AG04449 (cell line): ENCODE results near the gene BTNL8.

Experiments
- CTCF ChIA-PET: fragments of 350-600 bp; formaldehyde crosslinking; extraction: SDS; loops from one replicate; lab custom pipeline; 2021; ENCODE audit warnings: antibody characterized with exemption; lab: Yijun Ruan, JAX
- POLR2A ChIA-PET: fragments of 400-600, 350-600 bp; formaldehyde crosslinking; extraction: SDS; loops from one replicate; lab custom pipeline; 2020; ENCODE audit warnings: antibody characterized with exemption, inconsistent platforms; lab: Yijun Ruan, JAX
- DNase-seq: peaks from one replicate; pipeline ENCODE4 v3.0.0-alpha.2; 2010; ENCODE audit warnings: low read depth, low spot score
- H3K4me3 ChIP-seq: 2 replicates; pipeline ENCODE4 v1.5.1; 2011; ENCODE audit warnings: low read depth, mild to moderate bottlenecking, control low read depth, low read length
- TF ChIP-seq, protein P1 (sequence below): IDR thresholded peaks from one replicate; pipeline ENCODE4 v1.5.1; 2011; ENCODE audit warnings: mild to moderate bottlenecking, moderate library complexity, low read length, control low read depth, inconsistent platforms; ENCODE audit not compliant: insufficient read depth; ENCODE audit errors: missing control alignments

BTNL8 gene

DNA sequence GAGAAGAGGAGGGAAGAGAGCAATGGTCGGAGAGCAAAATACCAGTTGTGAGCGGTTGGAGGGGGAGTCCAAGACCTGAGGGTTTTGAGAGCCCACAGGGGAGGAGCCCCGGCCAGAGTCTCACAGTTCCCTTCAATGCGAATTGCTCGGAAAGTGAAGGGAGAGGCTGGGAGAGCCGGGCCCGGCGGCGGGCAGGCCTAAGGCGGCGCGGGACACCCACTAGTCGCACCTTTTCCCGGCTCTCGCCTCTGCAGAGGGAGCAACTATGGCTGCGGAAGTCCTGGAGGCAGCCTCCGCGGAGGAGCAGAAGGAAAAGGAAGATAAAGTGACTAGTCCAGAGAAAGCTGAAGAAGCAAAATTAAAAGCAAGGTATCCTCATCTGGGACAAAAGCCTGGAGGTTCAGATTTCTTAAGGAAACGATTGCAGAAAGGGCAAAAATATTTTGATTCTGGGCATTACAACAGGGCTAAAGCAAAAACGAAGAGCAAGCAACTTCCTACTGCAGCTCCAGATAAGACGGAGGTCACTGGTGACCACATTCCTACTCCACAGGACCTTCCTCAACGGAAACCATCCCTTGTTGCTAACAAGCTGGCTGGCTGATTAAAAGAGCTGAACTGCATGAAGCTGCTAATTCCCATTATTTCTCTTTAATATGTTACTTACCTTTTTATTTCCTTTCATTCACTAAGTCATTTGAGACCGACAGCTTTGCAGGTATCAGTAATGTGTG lies 83.2 kb downstream of the BTNL8 start:
- no peak for DNase-seq
- TF ChIP-seq, protein P1, sequence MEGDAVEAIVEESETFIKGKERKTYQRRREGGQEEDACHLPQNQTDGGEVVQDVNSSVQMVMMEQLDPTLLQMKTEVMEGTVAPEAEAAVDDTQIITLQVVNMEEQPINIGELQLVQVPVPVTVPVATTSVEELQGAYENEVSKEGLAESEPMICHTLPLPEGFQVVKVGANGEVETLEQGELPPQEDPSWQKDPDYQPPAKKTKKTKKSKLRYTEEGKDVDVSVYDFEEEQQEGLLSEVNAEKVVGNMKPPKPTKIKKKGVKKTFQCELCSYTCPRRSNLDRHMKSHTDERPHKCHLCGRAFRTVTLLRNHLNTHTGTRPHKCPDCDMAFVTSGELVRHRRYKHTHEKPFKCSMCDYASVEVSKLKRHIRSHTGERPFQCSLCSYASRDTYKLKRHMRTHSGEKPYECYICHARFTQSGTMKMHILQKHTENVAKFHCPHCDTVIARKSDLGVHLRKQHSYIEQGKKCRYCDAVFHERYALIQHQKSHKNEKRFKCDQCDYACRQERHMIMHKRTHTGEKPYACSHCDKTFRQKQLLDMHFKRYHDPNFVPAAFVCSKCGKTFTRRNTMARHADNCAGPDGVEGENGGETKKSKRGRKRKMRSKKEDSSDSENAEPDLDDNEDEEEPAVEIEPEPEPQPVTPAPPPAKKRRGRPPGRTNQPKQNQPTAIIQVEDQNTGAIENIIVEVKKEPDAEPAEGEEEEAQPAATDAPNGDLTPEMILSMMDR = no peak
- H3K4me3 ChIP-seq = no peak overlapping the region
- ChIA-PET POLR2A (no interaction called here), CTCF (no interaction called here)

DNA sequence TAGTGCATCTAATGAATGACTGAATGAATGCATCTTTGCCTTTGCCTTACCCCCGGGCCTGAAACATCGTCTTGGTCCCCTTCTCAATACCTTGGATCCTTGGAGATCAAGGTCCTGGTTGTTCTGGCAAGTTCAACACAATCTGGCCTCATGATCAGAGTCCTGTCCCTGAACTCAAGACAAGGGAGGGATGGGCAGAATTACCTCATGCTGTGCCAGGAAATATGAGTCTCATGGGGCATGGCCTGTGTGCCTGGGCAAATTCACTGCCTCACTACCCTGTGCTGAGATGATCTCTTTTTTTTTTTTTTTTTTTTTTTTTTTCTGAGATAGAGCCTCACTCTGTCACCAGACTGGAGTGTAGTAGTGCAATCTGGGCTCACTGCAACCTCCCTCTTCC lies 89.1 kb downstream of the BTNL8 start:
- no peak for DNase-seq
- POLR2A ChIA-PET = no interaction called here
- CTCF ChIA-PET = no interaction called here
- no peak overlapping the region for H3K4me3 ChIP-seq
- TF ChIP-seq, protein P1 = no peak

DNA sequence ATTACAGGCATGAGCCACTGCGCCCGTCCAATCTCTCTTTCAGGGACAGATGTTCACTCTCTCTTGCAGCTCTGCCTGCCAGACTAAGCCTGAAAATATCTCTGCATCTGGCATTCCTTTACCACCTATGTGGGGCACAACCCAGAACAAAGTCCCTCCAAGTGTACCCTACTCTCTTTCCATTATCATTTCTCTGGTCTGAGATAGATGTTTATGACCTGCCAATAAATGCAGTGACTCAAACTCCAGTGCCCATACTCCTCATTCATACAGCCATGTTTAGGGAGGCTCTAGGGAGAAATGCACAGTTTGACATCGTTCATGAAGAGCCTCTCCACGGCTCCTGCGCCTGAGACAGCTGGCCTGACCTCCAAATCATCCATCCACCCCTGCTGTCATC lies 89.6 kb downstream of the BTNL8 start, which contains the start of gene BTNL3:
BTNL3 (plus strand) TSS at position 255 of the 400 bp plus-strand sequence. CDS start 183 bp downstream, outside the sequence.
- no peak within 1 kb of the TSS for H3K4me3 ChIP-seq
- CTCF ChIA-PET = no interaction called here
- DNase-seq = no peak
- POLR2A ChIA-PET = no interaction called here
- TF ChIP-seq, protein P1 = no peak

DNA sequence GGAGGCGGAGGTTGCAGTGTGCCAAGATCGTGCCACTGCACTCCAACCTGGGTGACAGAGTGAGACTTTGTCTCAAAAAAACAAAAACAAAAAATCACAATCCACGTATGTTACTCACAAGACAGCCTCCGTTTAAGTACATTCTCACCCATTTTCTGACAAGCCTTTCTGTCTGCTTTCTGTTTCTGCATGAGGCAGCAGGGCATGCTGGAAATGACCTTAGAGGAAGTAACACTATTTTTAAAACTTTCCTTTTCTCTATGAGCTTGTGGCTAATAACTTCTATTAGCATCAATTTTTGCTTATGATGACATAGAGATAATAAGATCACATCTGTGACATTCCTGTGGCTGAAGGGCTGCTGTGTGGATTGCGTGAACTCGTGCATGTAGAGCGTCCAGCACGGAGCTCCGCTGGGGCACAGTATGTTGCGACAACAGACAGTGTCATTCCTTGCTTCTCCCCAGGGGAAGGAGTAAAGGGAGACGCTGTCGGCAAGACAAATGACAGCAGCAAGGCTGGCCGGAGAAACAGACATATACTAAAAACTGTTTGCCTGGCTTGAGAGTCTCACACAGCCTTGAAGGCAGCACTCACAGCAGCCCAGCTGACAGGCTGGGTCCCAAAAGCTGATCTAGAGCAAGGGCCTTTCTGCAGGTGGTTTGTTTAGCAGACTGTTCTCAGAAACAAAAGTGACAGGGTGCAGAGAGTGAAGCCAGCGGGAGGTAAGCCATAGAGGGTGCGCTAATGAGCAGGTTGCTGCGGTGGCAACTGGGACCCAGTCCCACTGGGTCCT lies 91.3 kb downstream of the BTNL8 start:
- TF ChIP-seq, protein P1 = no peak
- no peak overlapping the region for H3K4me3 ChIP-seq
- CTCF ChIA-PET = no interaction called here
- POLR2A ChIA-PET = no interaction called here
- DNase-seq = no peak

DNA sequence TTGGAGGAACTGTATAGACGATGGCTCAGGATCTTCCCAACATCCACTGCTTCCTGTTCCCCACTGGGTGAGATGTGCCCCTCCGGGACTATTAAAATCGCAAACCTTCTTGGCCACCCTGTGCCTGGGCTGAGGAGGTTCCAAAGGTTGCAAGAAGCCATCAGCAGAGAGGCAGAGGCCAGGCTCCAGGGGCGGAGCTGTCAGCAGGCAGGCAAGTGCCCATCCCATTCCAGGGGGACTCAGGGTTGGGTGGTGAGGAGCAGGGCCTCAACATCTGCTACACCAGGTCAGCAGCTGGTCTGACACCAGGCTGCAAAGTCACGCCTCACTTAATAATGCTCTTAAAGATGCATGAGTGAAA lies 91.9 kb downstream of the BTNL8 start:
- ChIA-PET CTCF (no interaction called here), POLR2A (no interaction called here)
- DNase-seq = no peak
- no peak overlapping the region for H3K4me3 ChIP-seq
- TF ChIP-seq, protein P1 = no peak
